Subcutaneous adipose tissue (tissue), 4 donors: ENCODE measurements around the gene EMID1. TPM values are rescaled to one million over a fixed set of nuclear protein-coding genes. Genes with fewer than 3 reads are reported as not detected.

Experiments
- total RNA-seq, 4 donors: library from RNA; depleted of rRNA; stranded (reverse); fragments of >200 nt; gene quantifications; one replicate each; pipeline ENCODE4 v1.1.0, GENCODE V29; 2016
- TF ChIP-seq, protein P1 (sequence below): fragments of 450-650 bp; IDR thresholded peaks from one replicate; pipeline ENCODE4 v1.5.1; 2016; ENCODE audit warnings: low read depth, mild to moderate bottlenecking, control low read depth, antibody characterized with exemption, moderate library complexity

The EMID1 gene
- total RNA-seq, 4 donors from 2014 or later: 0.17 to 1.3 (median 0.94) TPM; not detected in 1

DNA sequence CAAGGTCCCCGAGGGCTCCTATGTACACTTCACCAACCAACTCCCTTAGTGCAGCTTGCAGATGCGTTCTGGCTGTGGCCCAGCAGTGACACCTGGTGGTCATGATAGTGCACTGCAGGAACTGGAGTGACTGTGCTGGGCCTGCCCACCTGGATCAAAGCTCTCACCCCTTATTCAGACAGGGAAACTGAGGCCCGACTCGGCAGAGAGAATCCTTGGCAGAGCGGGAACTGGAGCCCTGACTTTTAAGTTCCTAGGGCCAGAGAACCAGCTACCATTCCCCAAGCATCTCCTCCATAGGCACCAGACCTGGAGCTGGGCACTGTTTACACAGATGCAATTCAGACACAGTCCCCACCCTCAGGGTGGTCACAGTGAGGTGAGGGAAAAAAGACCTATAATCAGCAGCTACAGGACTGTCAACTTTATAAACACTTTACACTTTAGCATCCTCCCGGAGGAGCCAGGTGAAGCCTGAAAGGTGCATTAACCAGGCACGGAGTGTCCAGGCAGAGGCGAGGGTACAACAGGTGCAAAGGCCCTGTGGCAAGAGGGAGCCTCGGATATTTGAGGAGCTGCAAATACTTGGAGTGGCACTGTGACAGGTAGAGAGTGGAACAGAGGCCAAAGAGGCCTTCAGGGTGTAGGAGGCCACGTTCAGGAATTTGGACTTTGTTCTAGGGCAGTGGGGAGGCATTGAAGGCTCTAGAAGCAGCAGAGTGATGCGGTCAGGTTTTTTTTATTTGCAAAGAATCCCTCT, 40.1 kb downstream of the EMID1 start:
- TF ChIP-seq, protein P1, sequence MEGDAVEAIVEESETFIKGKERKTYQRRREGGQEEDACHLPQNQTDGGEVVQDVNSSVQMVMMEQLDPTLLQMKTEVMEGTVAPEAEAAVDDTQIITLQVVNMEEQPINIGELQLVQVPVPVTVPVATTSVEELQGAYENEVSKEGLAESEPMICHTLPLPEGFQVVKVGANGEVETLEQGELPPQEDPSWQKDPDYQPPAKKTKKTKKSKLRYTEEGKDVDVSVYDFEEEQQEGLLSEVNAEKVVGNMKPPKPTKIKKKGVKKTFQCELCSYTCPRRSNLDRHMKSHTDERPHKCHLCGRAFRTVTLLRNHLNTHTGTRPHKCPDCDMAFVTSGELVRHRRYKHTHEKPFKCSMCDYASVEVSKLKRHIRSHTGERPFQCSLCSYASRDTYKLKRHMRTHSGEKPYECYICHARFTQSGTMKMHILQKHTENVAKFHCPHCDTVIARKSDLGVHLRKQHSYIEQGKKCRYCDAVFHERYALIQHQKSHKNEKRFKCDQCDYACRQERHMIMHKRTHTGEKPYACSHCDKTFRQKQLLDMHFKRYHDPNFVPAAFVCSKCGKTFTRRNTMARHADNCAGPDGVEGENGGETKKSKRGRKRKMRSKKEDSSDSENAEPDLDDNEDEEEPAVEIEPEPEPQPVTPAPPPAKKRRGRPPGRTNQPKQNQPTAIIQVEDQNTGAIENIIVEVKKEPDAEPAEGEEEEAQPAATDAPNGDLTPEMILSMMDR: no peak

DNA sequence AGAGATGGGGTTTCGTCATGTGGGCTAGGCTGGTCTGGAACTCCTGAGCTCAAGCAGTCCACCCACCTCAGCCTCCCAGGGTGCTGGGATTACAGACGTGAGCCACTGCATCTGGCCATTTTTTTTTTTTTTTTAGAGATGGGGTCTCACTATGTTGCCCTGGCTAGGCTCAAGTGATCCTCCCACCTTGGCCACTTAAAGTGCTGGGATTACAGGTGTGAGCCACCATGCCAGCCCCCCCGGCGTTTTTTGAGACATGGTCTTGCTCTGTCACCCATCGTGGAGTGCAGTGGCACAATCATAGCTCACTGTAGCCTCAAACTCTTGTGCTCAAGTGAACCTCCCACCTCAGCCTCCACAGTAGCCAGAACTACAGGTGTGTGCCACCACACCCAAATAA, 45.6 kb downstream of the EMID1 start:
- TF ChIP-seq, protein P1: no peak

DNA sequence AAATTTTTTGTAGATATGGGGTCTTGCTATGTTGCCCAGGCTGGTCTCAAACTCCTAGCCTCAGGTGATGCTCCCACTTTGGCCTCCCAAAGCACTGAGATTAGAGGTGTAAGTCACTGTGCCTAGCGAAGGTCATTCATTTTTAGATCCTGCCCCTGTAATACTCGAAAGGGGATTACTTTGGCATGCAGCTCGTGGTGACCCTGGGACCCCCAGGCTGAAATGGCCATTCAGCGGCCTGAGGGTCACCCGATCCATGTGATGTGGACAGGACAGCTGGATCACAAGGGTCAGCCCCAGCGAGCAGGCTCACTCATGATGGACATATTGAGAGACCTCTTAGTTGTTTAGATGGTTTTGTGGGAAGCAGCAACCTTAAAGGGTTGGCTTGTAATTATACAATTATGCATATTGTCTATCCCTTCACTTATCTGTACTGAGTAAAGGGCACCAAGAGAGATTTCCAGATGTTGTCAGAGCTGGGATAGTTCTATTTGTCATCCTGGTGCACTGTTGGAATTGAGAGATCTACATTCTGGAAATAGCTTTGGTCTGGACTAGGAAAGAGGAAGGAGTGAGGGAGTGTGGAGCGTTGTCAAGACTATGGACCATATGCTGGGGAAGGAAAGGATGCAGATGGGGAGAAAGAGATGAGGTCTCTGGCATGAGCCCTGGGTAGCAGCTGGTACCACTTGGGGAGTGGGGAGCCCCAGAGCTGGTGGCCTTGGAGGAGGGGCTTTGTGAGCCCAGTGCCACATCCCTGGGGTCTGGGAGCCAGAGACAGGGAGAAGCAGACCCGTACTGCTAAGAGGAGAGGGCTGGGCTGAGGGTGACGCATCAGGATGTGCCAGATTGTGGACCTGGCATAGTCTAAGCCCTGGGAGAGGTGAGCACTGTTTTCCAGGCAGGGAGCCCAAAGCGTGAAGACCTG, 46.5 kb downstream of the EMID1 start:
- TF ChIP-seq, protein P1: no peak

DNA sequence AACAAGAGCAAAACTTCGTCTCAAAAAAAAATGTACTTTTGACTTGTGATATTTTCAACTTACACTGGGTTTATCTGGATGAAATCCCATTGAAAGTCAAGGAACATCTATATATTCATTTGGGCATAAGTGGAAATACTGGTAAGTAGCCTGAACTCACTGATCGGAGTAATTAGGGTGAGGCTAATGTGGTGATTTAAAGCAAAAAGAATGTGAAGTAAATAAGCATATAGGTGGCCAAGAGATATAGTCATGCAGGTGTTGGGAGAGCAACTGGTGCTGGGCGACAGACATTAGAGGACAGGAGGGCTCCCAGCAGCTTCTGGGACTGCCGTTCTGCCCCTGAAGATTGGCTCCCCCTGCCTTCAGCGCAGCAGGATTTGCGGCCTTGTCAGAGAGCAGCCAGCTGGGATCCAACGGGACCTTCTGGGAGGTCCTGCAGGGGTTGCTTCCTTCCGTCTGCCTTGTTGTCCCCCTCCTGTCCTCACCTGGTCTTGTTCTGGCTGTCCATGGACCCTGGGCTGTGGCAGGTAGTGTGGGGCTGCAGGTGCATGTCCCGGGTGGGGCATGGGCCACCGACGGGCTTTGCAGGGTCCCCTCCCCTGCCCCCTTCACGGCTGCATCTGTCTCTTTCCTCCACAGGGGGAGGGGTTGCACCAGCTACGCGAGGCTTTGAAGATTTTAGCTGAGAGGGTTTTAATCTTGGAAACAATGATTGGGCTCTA, 48.0 kb downstream of the EMID1 start:
- TF ChIP-seq, protein P1: no peak

DNA sequence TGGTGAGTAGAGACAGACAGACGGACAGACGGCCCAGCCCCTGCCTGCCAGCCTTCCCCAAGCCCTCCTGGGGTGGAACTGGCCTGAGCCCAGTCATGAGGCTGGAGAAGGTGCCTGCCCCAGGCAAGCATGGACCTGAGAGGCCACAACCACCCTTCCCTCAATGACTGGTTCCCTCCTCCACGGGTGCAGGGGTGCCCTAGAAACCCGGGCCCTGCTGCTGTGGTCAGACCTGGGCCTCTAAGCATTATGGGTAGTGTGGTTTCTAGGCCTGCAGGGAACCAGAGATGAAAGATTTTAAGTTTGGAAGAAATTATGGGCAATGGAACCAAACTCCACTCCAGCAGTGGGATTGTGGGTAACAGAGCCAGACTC, 48.6 kb downstream of the EMID1 start:
- TF ChIP-seq, protein P1: no peak

DNA sequence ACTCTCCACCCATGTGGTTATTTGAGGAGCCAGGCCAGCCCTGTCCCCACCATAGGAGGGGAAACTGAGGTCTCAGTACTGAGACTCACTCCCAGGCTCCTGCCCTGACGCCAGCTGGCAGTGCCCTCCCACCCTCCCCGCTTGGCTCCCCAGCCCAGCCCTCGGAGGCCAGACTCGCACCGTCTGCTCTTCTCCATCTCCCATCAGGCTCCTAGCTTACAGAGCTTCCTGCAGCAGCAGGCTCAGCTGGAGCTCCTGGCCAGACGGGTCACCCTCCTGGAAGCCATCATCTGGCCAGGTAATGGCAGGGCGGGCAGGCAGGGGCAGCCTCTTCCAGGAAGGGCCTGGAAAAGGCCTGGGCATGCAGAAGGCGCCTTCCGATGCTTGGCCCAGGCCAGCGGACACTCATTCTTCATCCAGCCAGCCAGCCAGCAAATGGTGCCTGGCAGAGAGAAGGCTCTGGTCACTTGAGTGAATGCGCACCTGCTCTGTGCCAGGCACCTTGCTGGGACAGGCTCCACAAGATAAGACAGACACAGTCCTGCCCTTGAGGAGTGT, 49.4 kb downstream of the EMID1 start:
- TF ChIP-seq, protein P1: no peak
